ENCODE measurements around the gene ZBTB47. TPM values are rescaled to one million over a fixed set of nuclear protein-coding genes. Genes with fewer than 3 reads are reported as not detected.

Gene ZBTB47
- total and polyA plus RNA-seq, 10 donors = 2.1 to 22.2 (median 14.4) TPM

- H3K27ac ChIP-seq = no peak overlapping the region
- DNase-seq = no peak
- H3K4me3 ChIP-seq = no peak overlapping the region
- H3K27me3 ChIP-seq (replicated peaks in 1 of 7) = peaks cover 0 to 4% (median 0%) of the 10 kb centered on the region in 7 donors
- 83 to 91% (median 88%) methylated on average over 7 of the region's 7 CpGs for WGBS, 5 donors
- no peaks in the 10 kb centered on the region for H3K4me1 ChIP-seq
- no peaks in the 10 kb centered on the region for H3K36me3 ChIP-seq
- no peaks in the 10 kb centered on the region for H3K9me3 ChIP-seq
- intact Hi-C loops (cut with DNase I; ENCODE audit: low total_unique reads) = no loop called here
- no peak for TF ChIP-seq POLR2AphosphoS5 (IDR thresholded peaks at IDR 0.05)
- TF ChIP-seq CTCF (IDR thresholded peaks at IDR 0.05 in 8 of 11, conservative IDR thresholded peaks at IDR 0.05 in 3 of 11) = no peak
- TF ChIP-seq POLR2A (IDR thresholded peaks at IDR 0.05) = no peak
Observed at GRCh38 chr3:42670051-42670576, 16.6 kb downstream of the ZBTB47 start.

- no peaks in the 10 kb centered on the region for H3K36me3 ChIP-seq
- DNase-seq = no peak
- intact Hi-C loops (cut with DNase I; ENCODE audit: low total_unique reads) = no loop called here
- H3K9me3 ChIP-seq = peaks cover 0 to 2% (median under 1%) of the 10 kb centered on the region in 8 donors
- no peak for TF ChIP-seq POLR2AphosphoS5 (IDR thresholded peaks at IDR 0.05)
- no peak for TF ChIP-seq POLR2A (IDR thresholded peaks at IDR 0.05)
- TF ChIP-seq CTCF (IDR thresholded peaks at IDR 0.05 in 8 of 11, conservative IDR thresholded peaks at IDR 0.05 in 3 of 11) = no peak
- H3K4me3 ChIP-seq = no peak overlapping the region
- peaks cover 0 to 4% (median 0%) of the 10 kb centered on the region in 7 donors for H3K27me3 ChIP-seq (replicated peaks in 1 of 7)
- H3K4me1 ChIP-seq = no peaks in the 10 kb centered on the region
- H3K27ac ChIP-seq = no peak overlapping the region
- 79 to 96% (median 93%) methylated on average over 1 of the region's 1 CpG for WGBS, 5 donors
Observed at GRCh38 chr3:42670670-42671069, 17.2 kb downstream of the ZBTB47 start.

GRCh38 chr3:42672515-42672914 is 19.0 kb downstream of the ZBTB47 start:
- H3K27ac ChIP-seq = peak overlapping the region in 3 of 8 donors; percentile 28 to 63 (median 28)
- H3K9me3 ChIP-seq = peaks cover 0 to 20% (median 14%) of the 10 kb centered on the region in 8 donors
- no peaks in the 10 kb centered on the region for H3K36me3 ChIP-seq
- H3K4me1 ChIP-seq = no peaks in the 10 kb centered on the region
- no peak for DNase-seq
- H3K27me3 ChIP-seq (replicated peaks in 1 of 7) = peaks cover 0 to 4% (median 0%) of the 10 kb centered on the region in 7 donors
- TF ChIP-seq POLR2A (IDR thresholded peaks at IDR 0.05) = no peak
- TF ChIP-seq CTCF (IDR thresholded peaks at IDR 0.05 in 8 of 11, conservative IDR thresholded peaks at IDR 0.05 in 3 of 11) = no peak
- TF ChIP-seq POLR2AphosphoS5 (IDR thresholded peaks at IDR 0.05) = no peak
- intact Hi-C loops (cut with DNase I; ENCODE audit: low total_unique reads) = no loop called here
- WGBS, 5 donors = 14 to 42% (median 31%) methylated on average over 1 of the region's 1 CpG
- H3K4me3 ChIP-seq = no peak overlapping the region

- intact Hi-C loops (cut with DNase I; ENCODE audit: low total_unique reads) = no loop called here
- peak; percentile 35 for DNase-seq
- peaks cover 0 to 4% (median 0%) of the 10 kb centered on the region in 7 donors for H3K27me3 ChIP-seq (replicated peaks in 1 of 7)
- no peak overlapping the region for H3K4me3 ChIP-seq
- H3K36me3 ChIP-seq = no peaks in the 10 kb centered on the region
- H3K27ac ChIP-seq = peak overlapping the region in 2 of 8 donors; percentile 28 to 63
- H3K4me1 ChIP-seq = no peaks in the 10 kb centered on the region
- peaks cover 0 to 26% (median 20%) of the 10 kb centered on the region in 8 donors for H3K9me3 ChIP-seq
- no peak for TF ChIP-seq POLR2A (IDR thresholded peaks at IDR 0.05)
- no peak for TF ChIP-seq CTCF (IDR thresholded peaks at IDR 0.05 in 8 of 11, conservative IDR thresholded peaks at IDR 0.05 in 3 of 11)
- TF ChIP-seq POLR2AphosphoS5 (IDR thresholded peaks at IDR 0.05) = no peak
Observed at GRCh38 chr3:42673082-42673481, 19.6 kb downstream of the ZBTB47 start.

Data from spleen (tissue), 11 donors.